Natural killer cell (primary cell): ENCODE measurements around the gene CAPZA1. TPM values are rescaled to one million over a fixed set of nuclear protein-coding genes. Genes with fewer than 3 reads are reported as not detected.
A peak's percentile ranks its signal among the peaks of the same experiment; 100 is the strongest.

Experiments used
- ATAC-seq, 3 donors: fragments of 150-1000 bp in 2 of 3; fragments of 200-7000 bp in 1 of 3; cut with Tn5 transposase; 1 replicate in 1 of 3; 2 replicates in 2 of 3; pipeline ENCODE4 v1.10.0; 2021; ENCODE audit warnings: mild to moderate bottlenecking in 2 of 3, moderate library complexity in 2 of 3
- DNase-seq, 2 donors: peaks; one replicate each; pipeline versions ENCODE4 v3.0.0 to v3.0.0-alpha.2; 2013 to 2021; ENCODE audit warnings: mixed read lengths in 1 of 2
- H3K27ac ChIP-seq: one replicate; pipeline ENCODE4 v1.5.1; 2013; ENCODE audit warnings: mild to moderate bottlenecking, low read length
- H3K27me3 ChIP-seq: one replicate; pipeline ENCODE4 v1.6.1; 2013; ENCODE audit warnings: low read length; ENCODE audit not compliant: control insufficient read depth, insufficient read depth
- H3K36me3 ChIP-seq: one replicate; pipeline ENCODE4 v1.6.1; 2013; ENCODE audit warnings: low read length; ENCODE audit not compliant: control insufficient read depth, insufficient read depth
- H3K4me1 ChIP-seq: one replicate; pipeline ENCODE4 v1.6.1; 2013; ENCODE audit warnings: low read length; ENCODE audit not compliant: control insufficient read depth, insufficient read depth
- H3K4me3 ChIP-seq: one replicate; pipeline ENCODE4 v1.5.1; 2013; ENCODE audit warnings: low read length
- H3K9me3 ChIP-seq: one replicate; pipeline ENCODE4 v1.6.1; 2013; ENCODE audit warnings: low read length; ENCODE audit not compliant: control insufficient read depth, insufficient read depth
- H3K27ac Mint-ChIP-seq, 2 donors: one replicate each; pipeline ENCODE4 v1.8.0; 2022; ENCODE audit warnings: mild to moderate bottlenecking in 2 of 2, mixed read lengths in 2 of 2, moderate library complexity in 1 of 2
- H3K27me3 Mint-ChIP-seq, 2 donors: one replicate each; pipeline ENCODE4 v1.8.0; 2022; ENCODE audit warnings: low read depth in 2 of 2, mixed read lengths in 2 of 2
- H3K36me3 Mint-ChIP-seq: one replicate; pipeline ENCODE4 v1.8.0; 2022; ENCODE audit warnings: mixed read lengths
- H3K4me1 Mint-ChIP-seq, 2 donors: one replicate each; pipeline ENCODE4 v1.8.0; 2022; ENCODE audit warnings: mixed read lengths in 2 of 2
- H3K4me3 Mint-ChIP-seq: one replicate; pipeline ENCODE4 v1.8.0; 2022; ENCODE audit warnings: mild to moderate bottlenecking, moderate library complexity, mixed read lengths
- H3K9me3 Mint-ChIP-seq, 2 donors: one replicate each; pipeline ENCODE4 v1.8.0; 2022; ENCODE audit warnings: mixed read lengths in 2 of 2
- WGBS: methylation state at CpG from one replicate; pipeline ENCODE4 v1.1.7; 2013; ENCODE audit warnings: missing lambda C conversion rate; ENCODE audit not compliant: insufficient coverage; 5-methylcytosine and 5-hydroxymethylcytosine counted together
- intact Hi-C: fragments of 100-400 bp; cut with micrococcal nuclease; formaldehyde crosslinking; loops from one replicate; pipeline ENCODE4 v1.14.2; 2022
- total RNA-seq, 4 donors: library from RNA; stranded (reverse); fragments of 120-200 nt in 1 of 4; gene quantifications; one replicate each; pipeline versions ENCODE4 v1.2.3 to v1.2.4, GENCODE V29; 2013 to 2022
- TF ChIP-seq, protein P1 (sequence below): fragments of 200-600 bp; IDR thresholded peaks from one replicate; pipeline ENCODE4 v1.8.0; 2022; ENCODE audit warnings: antibody characterized with exemption

Gene CAPZA1
- total RNA-seq, 3 donors from 2014 or later (not counting 1 experiment from before 2014, with no cell fraction given): 231 to 244 (median 233) TPM

DNA sequence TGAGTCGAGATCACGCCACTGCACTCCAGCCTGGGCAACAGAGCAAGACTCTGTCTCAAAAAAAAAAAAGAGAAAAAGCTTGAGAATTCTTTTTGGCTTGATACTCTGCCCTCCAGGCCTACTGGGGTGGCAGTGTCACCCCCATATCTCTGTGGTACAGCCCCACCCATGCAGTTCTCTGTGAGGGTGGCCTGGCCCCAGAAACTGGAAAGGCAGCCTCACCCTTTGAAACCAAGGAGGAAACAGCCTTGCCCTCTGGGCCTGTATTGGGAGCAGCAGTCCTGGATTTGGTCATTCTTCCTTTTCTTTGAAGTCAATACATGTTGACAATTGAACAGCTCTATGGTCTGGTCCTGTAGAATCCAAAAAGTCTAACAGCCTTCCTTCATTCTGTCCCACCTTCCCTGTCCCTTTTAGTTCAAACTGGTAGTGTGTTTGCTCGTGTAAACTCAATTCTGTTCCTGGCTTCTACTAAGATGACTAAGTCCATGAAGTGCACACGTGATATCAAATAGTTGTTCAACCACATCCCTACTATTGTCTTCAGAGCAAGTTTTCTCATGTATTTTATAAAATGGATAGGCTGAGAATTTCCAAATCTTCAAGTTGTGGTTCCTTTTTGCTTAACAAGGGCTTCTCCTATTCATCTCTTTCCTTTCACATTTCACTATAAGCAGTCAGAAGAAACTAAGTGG is 13.9 kb upstream of the CAPZA1 start:
- Histone ChIP-seq H3K4me3 (no peak overlapping the region), H3K27ac (no peak overlapping the region), H3K9me3 (no peaks in the 10 kb centered on the region), H3K36me3 (peaks cover 24% of the 10 kb centered on the region), H3K4me1 (no peaks in the 10 kb centered on the region), H3K27me3 (no peaks in the 10 kb centered on the region)
- TF ChIP-seq, protein P1, sequence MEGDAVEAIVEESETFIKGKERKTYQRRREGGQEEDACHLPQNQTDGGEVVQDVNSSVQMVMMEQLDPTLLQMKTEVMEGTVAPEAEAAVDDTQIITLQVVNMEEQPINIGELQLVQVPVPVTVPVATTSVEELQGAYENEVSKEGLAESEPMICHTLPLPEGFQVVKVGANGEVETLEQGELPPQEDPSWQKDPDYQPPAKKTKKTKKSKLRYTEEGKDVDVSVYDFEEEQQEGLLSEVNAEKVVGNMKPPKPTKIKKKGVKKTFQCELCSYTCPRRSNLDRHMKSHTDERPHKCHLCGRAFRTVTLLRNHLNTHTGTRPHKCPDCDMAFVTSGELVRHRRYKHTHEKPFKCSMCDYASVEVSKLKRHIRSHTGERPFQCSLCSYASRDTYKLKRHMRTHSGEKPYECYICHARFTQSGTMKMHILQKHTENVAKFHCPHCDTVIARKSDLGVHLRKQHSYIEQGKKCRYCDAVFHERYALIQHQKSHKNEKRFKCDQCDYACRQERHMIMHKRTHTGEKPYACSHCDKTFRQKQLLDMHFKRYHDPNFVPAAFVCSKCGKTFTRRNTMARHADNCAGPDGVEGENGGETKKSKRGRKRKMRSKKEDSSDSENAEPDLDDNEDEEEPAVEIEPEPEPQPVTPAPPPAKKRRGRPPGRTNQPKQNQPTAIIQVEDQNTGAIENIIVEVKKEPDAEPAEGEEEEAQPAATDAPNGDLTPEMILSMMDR: no peak
- H3K27me3 Mint-ChIP-seq: no peaks in the 10 kb centered on the region
- intact Hi-C loops: no loop called here
- H3K4me1 Mint-ChIP-seq: no peaks in the 10 kb centered on the region
- H3K9me3 Mint-ChIP-seq: no peaks in the 10 kb centered on the region
- no peak for DNase-seq
- H3K36me3 Mint-ChIP-seq: no peaks in the 10 kb centered on the region
- WGBS: 93% methylated on average over 3 of the region's 4 CpGs
- no peak overlapping the region for H3K4me3 Mint-ChIP-seq
- no peak overlapping the region for H3K27ac Mint-ChIP-seq
- no peak for ATAC-seq

DNA sequence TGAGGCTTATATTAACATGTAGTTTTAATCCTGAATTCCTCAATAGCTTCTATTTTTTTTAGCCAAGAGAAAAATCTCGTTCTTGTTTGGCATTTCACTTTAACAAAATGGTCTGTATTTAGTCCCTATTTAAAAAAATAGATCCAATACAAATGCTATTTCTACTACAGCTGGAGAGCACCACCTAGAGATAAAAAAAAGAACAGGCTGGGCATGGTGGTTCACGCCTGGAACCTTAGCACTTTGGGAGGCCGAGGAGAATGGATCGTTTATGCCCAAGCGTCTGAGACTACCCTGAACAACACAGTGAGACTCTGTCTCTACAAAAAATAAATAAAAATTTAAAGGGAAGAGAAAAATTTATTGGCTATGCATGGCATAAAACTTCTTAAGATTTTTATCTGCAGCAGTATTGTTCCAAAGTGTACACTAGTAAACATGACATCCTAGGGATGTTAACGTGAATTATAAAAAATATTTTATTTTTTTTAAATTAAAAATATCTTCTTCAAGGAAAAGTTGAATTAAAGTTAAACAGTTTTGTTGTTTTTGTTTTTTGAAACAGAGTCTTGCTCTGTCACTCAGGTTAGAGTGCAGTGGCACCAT is 5.1 kb upstream of the CAPZA1 start:
- Mint-ChIP-seq H3K4me3 (no peak overlapping the region), H3K27me3 (no peaks in the 10 kb centered on the region), H3K4me1 (peaks cover 15 to 22% of the 10 kb centered on the region in 2 donors), H3K36me3 (no peaks in the 10 kb centered on the region), H3K27ac (no peak overlapping the region), H3K9me3 (no peaks in the 10 kb centered on the region)
- intact Hi-C loops: loop anchor here (1.0 to 10.0 kb wide), 4 partner anchors 60 to 1258 kb away; partner anchors contain the start of genes LRIG2 and PTPN22
- no peak overlapping the region for H3K27ac ChIP-seq
- H3K4me1 ChIP-seq: peaks cover 4% of the 10 kb centered on the region
- TF ChIP-seq, protein P1: peak; percentile 52
- ATAC-seq (no peak), DNase-seq (peak in 1 of 2 donors; percentile 60)
- whole genome bisulfite sequencing: 76% methylated on average over 2 of the region's 6 CpGs
- no peak overlapping the region for H3K4me3 ChIP-seq
- H3K36me3 ChIP-seq: peaks cover 18% of the 10 kb centered on the region
- no peaks in the 10 kb centered on the region for H3K9me3 ChIP-seq
- no peaks in the 10 kb centered on the region for H3K27me3 ChIP-seq

DNA sequence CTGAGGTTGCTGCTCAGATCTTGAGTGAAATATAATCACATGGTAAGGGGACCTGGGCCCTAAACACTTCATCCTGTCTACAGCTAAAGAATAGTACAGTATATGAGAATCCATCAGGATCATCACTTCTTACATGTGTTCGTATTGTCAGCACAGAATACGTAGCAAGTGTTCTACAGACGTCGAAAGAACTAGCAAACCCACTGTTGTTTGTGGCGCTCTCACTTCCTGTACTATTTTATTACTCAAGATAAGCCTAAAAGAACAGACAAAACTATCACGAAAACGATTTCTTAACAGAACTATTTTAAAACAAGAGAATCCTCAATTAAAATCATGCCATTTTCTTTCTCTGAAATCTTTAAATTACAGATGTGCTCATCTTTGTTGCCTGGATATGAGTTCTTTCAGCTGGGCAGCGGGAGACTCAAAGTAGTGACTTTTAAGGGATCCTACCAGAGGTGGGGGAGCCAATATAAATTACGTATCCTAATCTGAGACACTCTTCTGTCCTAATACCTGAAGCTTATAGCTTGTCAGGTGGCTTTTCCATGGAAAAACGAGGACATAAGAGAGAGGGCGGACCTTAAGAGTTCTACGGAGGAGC is 1.4 kb upstream of the CAPZA1 start:
- no peaks in the 10 kb centered on the region for H3K27me3 Mint-ChIP-seq
- Histone ChIP-seq H3K36me3 (peaks cover 3% of the 10 kb centered on the region), H3K27me3 (no peaks in the 10 kb centered on the region), H3K27ac (peak overlapping the region; percentile 86), H3K4me1 (peaks cover 20% of the 10 kb centered on the region), H3K4me3 (peak overlapping the region; percentile 52), H3K9me3 (no peaks in the 10 kb centered on the region)
- H3K4me1 Mint-ChIP-seq: peaks cover 39 to 41% of the 10 kb centered on the region in 2 donors
- TF ChIP-seq, protein P1: no peak
- H3K9me3 Mint-ChIP-seq: no peaks in the 10 kb centered on the region
- DNase-seq (peak in 1 of 2 donors; percentile 79), ATAC-seq (peak; percentile 17 to 43 (median 34))
- peak overlapping the region; percentile 94 to 99 for H3K27ac Mint-ChIP-seq
- H3K4me3 Mint-ChIP-seq: peak overlapping the region; percentile 98
- intact Hi-C loops: loop anchor here (1.0 to 10.0 kb wide), 4 partner anchors 63 to 1254 kb away; partner anchors contain the start of genes LRIG2 and PTPN22
- H3K36me3 Mint-ChIP-seq: no peaks in the 10 kb centered on the region
- WGBS: 0% methylated on average over 11 of the region's 12 CpGs
